H9 (cell line): ENCODE results near the gene YAE1. TPM values are rescaled to one million over a fixed set of nuclear protein-coding genes. Genes with fewer than 3 reads are reported as not detected.

Experiments used
- DNase-seq: peaks from one replicate; pipeline ENCODE4 v3.0.0-alpha.2; 2017
- H2AFZ ChIP-seq: one replicate; pipeline ENCODE4 v1.6.1; 2013; ENCODE audit warnings: mild to moderate bottlenecking, low read length, control low read depth, moderate library complexity
- H2AK5ac ChIP-seq: 2 replicates; pipeline ENCODE4 v1.6.1; 2013; ENCODE audit warnings: low read length, control low read depth, mixed read lengths; ENCODE audit not compliant: insufficient read length
- H2BK120ac ChIP-seq: one replicate; pipeline ENCODE4 v1.6.1; 2013; ENCODE audit warnings: low read depth, mild to moderate bottlenecking, low read length, control low read depth, inconsistent platforms; ENCODE audit not compliant: poor library complexity, severe bottlenecking
- H2BK12ac ChIP-seq: 2 replicates; pipeline ENCODE4 v1.6.1; 2013; ENCODE audit warnings: low read length, control low read depth, mixed read lengths, low read depth; ENCODE audit not compliant: insufficient read length
- H2BK15ac ChIP-seq: 2 replicates; pipeline ENCODE4 v1.6.1; 2013; ENCODE audit warnings: low read depth, low read length, control low read depth
- H2BK20ac ChIP-seq: one replicate; pipeline ENCODE4 v1.6.1; 2013; ENCODE audit warnings: low read depth, mild to moderate bottlenecking, low read length, control low read depth, inconsistent platforms; ENCODE audit not compliant: poor library complexity, severe bottlenecking
- H2BK5ac ChIP-seq: 2 replicates; pipeline ENCODE4 v1.6.1; 2013; ENCODE audit warnings: low read length, control low read depth, mixed read lengths; ENCODE audit not compliant: insufficient read length
- H3K14ac ChIP-seq: 2 replicates; pipeline ENCODE4 v1.6.1; 2013; ENCODE audit warnings: low read length, control low read depth; ENCODE audit not compliant: insufficient read depth
- H3K18ac ChIP-seq: 2 replicates; pipeline ENCODE4 v1.6.1; 2013; ENCODE audit warnings: low read depth, mild to moderate bottlenecking, mixed read lengths, low read length, control low read depth; ENCODE audit not compliant: insufficient read length
- H3K23ac ChIP-seq: 2 replicates; pipeline ENCODE4 v1.6.1; 2013; ENCODE audit warnings: low read length, control low read depth, mixed read lengths, low read depth; ENCODE audit not compliant: insufficient read length
- H3K23me2 ChIP-seq: 2 replicates; pipeline ENCODE4 v1.6.1; 2013; ENCODE audit warnings: low read depth, mild to moderate bottlenecking, mixed read lengths, low read length, control low read depth; ENCODE audit not compliant: insufficient read length, poor library complexity, severe bottlenecking
- H3K27ac ChIP-seq: 2 replicates; pipeline ENCODE4 v1.5.1; 2013; ENCODE audit warnings: low read length, control low read depth, mixed read lengths, low read depth; ENCODE audit not compliant: insufficient read length
- H3K27me3 ChIP-seq: 2 replicates; pipeline ENCODE4 v1.6.1; 2013; ENCODE audit warnings: low read length, control low read depth, inconsistent platforms; ENCODE audit not compliant: insufficient read depth
- H3K4ac ChIP-seq: 2 replicates; pipeline ENCODE4 v1.6.1; 2013; ENCODE audit warnings: low read depth, mild to moderate bottlenecking, control low read depth, inconsistent platforms, low read length, moderate library complexity
- H3K4me1 ChIP-seq: 2 replicates; pipeline ENCODE4 v1.6.1; 2013; ENCODE audit warnings: low read length, control low read depth, inconsistent platforms; ENCODE audit not compliant: insufficient read depth
- H3K4me2 ChIP-seq: 2 replicates; pipeline ENCODE4 v1.6.1; 2013; ENCODE audit warnings: low read length, control low read depth, mixed read lengths; ENCODE audit not compliant: insufficient read length, insufficient read depth
- H3K56ac ChIP-seq: 2 replicates; pipeline ENCODE4 v1.6.1; 2013; ENCODE audit warnings: low read depth, mild to moderate bottlenecking, mixed read lengths, low read length, control low read depth; ENCODE audit not compliant: insufficient read length
- H3K79me1 ChIP-seq: 2 replicates; pipeline ENCODE4 v1.6.1; 2013; ENCODE audit warnings: low read depth, mild to moderate bottlenecking, moderate library complexity, low read length, control low read depth, inconsistent platforms; ENCODE audit not compliant: insufficient read depth, poor library complexity, severe bottlenecking
- H3K79me2 ChIP-seq: 2 replicates; pipeline ENCODE4 v1.6.1; 2013; ENCODE audit warnings: low read length, control low read depth, inconsistent platforms; ENCODE audit not compliant: insufficient read depth
- H3K9ac ChIP-seq: 2 replicates; pipeline ENCODE4 v1.6.1; 2013; ENCODE audit warnings: low read length, control low read depth, mixed read lengths; ENCODE audit not compliant: insufficient read length; ENCODE audit errors: extremely low read depth
- H3K9me3 ChIP-seq: one replicate; pipeline ENCODE4 v1.6.1; 2013; ENCODE audit warnings: low read depth, low read length, inconsistent platforms; ENCODE audit not compliant: control insufficient read depth
- H3T11ph ChIP-seq: one replicate; pipeline ENCODE4 v1.6.1; 2013; ENCODE audit warnings: mild to moderate bottlenecking, low read length, control low read depth, inconsistent platforms
- H4K20me1 ChIP-seq: one replicate; pipeline ENCODE4 v1.6.1; 2013; ENCODE audit not compliant: control insufficient read depth, insufficient read length, insufficient read depth
- H4K5ac ChIP-seq: 2 replicates; pipeline ENCODE4 v1.6.1; 2013; ENCODE audit warnings: low read depth, mild to moderate bottlenecking, mixed read lengths, low read length, control low read depth; ENCODE audit not compliant: insufficient read length
- H4K8ac ChIP-seq: replicated peaks from 2 replicates; pipeline ENCODE4 v1.6.1; 2013; ENCODE audit warnings: low read length, control low read depth, mixed read lengths, low read depth; ENCODE audit not compliant: insufficient read length
- H4K91ac ChIP-seq: 2 replicates; pipeline ENCODE4 v1.6.1; 2013; ENCODE audit warnings: low read depth, mild to moderate bottlenecking, moderate library complexity, mixed read lengths, low read length, control low read depth; ENCODE audit not compliant: insufficient read length
- H3K27ac Mint-ChIP-seq, 3 experiments: 2 replicates in 2 of 3; 3 replicates in 1 of 3; pipeline ENCODE4 v1.8.0; 2020 to 2021; ENCODE audit warnings: mixed read lengths in 3 of 3, mild to moderate bottlenecking in 1 of 3, moderate library complexity in 1 of 3
- H3K27me3 Mint-ChIP-seq: 2 replicates; pipeline ENCODE4 v1.8.0; 2021; ENCODE audit warnings: low read depth, mild to moderate bottlenecking, moderate library complexity, mixed read lengths
- H3K36me3 Mint-ChIP-seq, 3 experiments: 2 replicates in 2 of 3; 3 replicates in 1 of 3; pipeline ENCODE4 v1.8.0; 2020 to 2021; ENCODE audit warnings: low read depth in 3 of 3, mixed read lengths in 3 of 3; ENCODE audit not compliant: insufficient read depth in 1 of 3
- H3K4me1 Mint-ChIP-seq, 2 experiments: 2 replicates each; pipeline ENCODE4 v1.8.0; 2020; ENCODE audit warnings: mixed read lengths in 2 of 2
- H3K4me3 Mint-ChIP-seq, 2 experiments: 2 replicates in 1 of 2; 3 replicates in 1 of 2; pipeline ENCODE4 v1.8.0; 2020 to 2021; ENCODE audit warnings: mild to moderate bottlenecking in 2 of 2, mixed read lengths in 2 of 2, moderate library complexity in 1 of 2
- H3K9me3 Mint-ChIP-seq, 2 experiments: 2 replicates in 1 of 2; 3 replicates in 1 of 2; pipeline ENCODE4 v1.8.0; 2020; ENCODE audit warnings: mild to moderate bottlenecking in 2 of 2, mixed read lengths in 2 of 2, moderate library complexity in 1 of 2
- WGBS: extraction: QIAGEN DNeasy Blood & Tissue Kit; methylation state at CpG from one replicate; pipeline ENCODE4 v1.1.7; 2013; ENCODE audit warnings: missing lambda C conversion rate, low lambda C conversion rate, mixed read lengths; ENCODE audit not compliant: insufficient read length; ENCODE audit errors: extremely low coverage; 5-methylcytosine and 5-hydroxymethylcytosine counted together
- total RNA-seq: library from RNA; stranded (reverse); gene quantifications from 2 replicates; pipeline ENCODE4 v1.2.1, GENCODE V29; 2021
- TF ChIP-seq, protein P1 (sequence below): fragments of 200-600 bp; sonication (generic); conservative IDR thresholded peaks from 3 replicates; pipeline ENCODE4 v1.8.0; 2021; ENCODE audit warnings: antibody characterized with exemption, mild to moderate bottlenecking

The YAE1 gene
- total RNA-seq, 1 experiment from 2014 or later: 28.8 TPM

DNA sequence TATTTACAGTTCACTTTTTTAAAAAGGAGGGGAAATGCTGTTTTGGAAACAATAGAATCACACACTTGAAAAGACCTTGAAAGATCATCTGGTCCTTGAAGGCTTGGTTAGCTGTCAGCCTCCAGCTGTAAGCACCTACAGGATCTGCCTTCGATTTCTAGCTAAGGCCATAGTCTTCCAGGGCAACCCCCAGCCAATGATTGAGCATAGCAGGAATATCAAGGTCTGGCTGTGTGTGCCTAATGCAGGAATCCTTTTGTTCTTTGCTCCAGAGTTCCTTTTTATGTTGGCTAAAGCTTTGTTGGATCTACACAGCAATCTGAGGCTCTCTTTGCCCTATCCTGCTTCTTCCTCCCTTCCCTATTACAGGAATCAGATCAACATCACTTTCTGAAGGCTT lies 5.2 kb upstream of the YAE1 start:
- Histone ChIP-seq H2AFZ (no peak overlapping the region), H4K8ac (no peak overlapping the region), H3K79me1 (no peaks in the 10 kb centered on the region), H4K20me1 (no peaks in the 10 kb centered on the region), H3K4me2 (no peak overlapping the region), H3K9me3 (no peaks in the 10 kb centered on the region), H3K79me2 (no peaks in the 10 kb centered on the region), H3K27ac (no peak overlapping the region), H3K23me2 (peaks cover 2% of the 10 kb centered on the region), H3T11ph (no peak overlapping the region), H3K27me3 (no peaks in the 10 kb centered on the region), H2BK20ac (no peak overlapping the region), H4K91ac (no peak overlapping the region), H2BK120ac (no peak overlapping the region), H3K18ac (no peak overlapping the region), H3K14ac (no peak overlapping the region), H2BK12ac (no peak overlapping the region), H2BK5ac (no peak overlapping the region), H3K4ac (no peak overlapping the region), H4K5ac (no peak overlapping the region), H3K23ac (no peak overlapping the region), H3K4me1 (peaks cover 2% of the 10 kb centered on the region; the same call in 1 of the 2 replicates), H3K9ac (no peak overlapping the region), H3K56ac (no peak overlapping the region), H2AK5ac (no peak overlapping the region), H2BK15ac (no peak overlapping the region)
- no peaks in the 10 kb centered on the region; a peak in 2 of 7 replicates for H3K36me3 Mint-ChIP-seq
- H3K4me3 Mint-ChIP-seq: no peak overlapping the region
- TF ChIP-seq, protein P1, sequence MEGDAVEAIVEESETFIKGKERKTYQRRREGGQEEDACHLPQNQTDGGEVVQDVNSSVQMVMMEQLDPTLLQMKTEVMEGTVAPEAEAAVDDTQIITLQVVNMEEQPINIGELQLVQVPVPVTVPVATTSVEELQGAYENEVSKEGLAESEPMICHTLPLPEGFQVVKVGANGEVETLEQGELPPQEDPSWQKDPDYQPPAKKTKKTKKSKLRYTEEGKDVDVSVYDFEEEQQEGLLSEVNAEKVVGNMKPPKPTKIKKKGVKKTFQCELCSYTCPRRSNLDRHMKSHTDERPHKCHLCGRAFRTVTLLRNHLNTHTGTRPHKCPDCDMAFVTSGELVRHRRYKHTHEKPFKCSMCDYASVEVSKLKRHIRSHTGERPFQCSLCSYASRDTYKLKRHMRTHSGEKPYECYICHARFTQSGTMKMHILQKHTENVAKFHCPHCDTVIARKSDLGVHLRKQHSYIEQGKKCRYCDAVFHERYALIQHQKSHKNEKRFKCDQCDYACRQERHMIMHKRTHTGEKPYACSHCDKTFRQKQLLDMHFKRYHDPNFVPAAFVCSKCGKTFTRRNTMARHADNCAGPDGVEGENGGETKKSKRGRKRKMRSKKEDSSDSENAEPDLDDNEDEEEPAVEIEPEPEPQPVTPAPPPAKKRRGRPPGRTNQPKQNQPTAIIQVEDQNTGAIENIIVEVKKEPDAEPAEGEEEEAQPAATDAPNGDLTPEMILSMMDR: no peak
- no peak for DNase-seq
- no CpG with 5 or more reads among the region's 1 CpG for WGBS
- H3K4me1 Mint-ChIP-seq: peaks cover 14 to 17% of the 10 kb centered on the region in 2 experiments
- no peak overlapping the region; a peak in 1 of 7 replicates for H3K27ac Mint-ChIP-seq
- H3K27me3 Mint-ChIP-seq: no peaks in the 10 kb centered on the region; the same call in 1 of the 2 replicates
- H3K9me3 Mint-ChIP-seq: no peaks in the 10 kb centered on the region
